HepG2 (cell line): ENCODE measurements around the gene ENTPD7. TPM values are rescaled to one million over a fixed set of nuclear protein-coding genes. Genes with fewer than 3 reads are reported as not detected.

Experiments
- ARID2 ChIP-seq: sonication (generic); formaldehyde crosslinking; IDR thresholded peaks from 2 replicates; pipeline ENCODE4 v1.8.1; 2022; ENCODE audit warnings: mild to moderate bottlenecking, missing genetic modification reagents, borderline replicate concordance
- ARNT2 ChIP-seq: sonication (generic); formaldehyde crosslinking; IDR thresholded peaks from 2 replicates; pipeline ENCODE4 v1.8.0; 2022; ENCODE audit warnings: mild to moderate bottlenecking, low read depth, missing genetic modification reagents, moderate library complexity
- BRD4 ChIP-seq: sonication (generic); formaldehyde crosslinking; IDR thresholded peaks from 2 replicates; pipeline ENCODE4 v1.4.0; 2020; ENCODE audit warnings: missing genetic modification reagents
- HHEX ChIP-seq: IDR thresholded peaks from 2 replicates; pipeline ENCODE4 v1.6.1; 2016; ENCODE audit warnings: control low read depth
- KLF11 ChIP-seq: IDR thresholded peaks from 2 replicates; pipeline ENCODE4 v1.6.1; 2016; ENCODE audit warnings: missing compliant biosample characterization
- KLF15 ChIP-seq: sonication (generic); formaldehyde crosslinking; IDR thresholded peaks from 2 replicates; pipeline ENCODE4 v1.8.1; 2023; ENCODE audit warnings: borderline replicate concordance, mild to moderate bottlenecking, inconsistent platforms, missing genetic modification reagents, mixed read lengths
- KLF9 ChIP-seq: IDR thresholded peaks from 2 replicates; pipeline ENCODE4 v1.6.1; 2016; ENCODE audit warnings: low read depth
- KMT2B ChIP-seq: IDR thresholded peaks from 2 replicates; pipeline ENCODE4 v1.6.1; 2016; ENCODE audit warnings: missing genetic modification reagents, missing compliant biosample characterization
- MAFF ChIP-seq: IDR thresholded peaks from 2 replicates; pipeline ENCODE4 v1.6.1; 2011; ENCODE audit warnings: low read depth, low read length, improper control_type of control experiment
- PRDM10 ChIP-seq: sonication (generic); formaldehyde crosslinking; IDR thresholded peaks from 2 replicates; pipeline ENCODE4 v1.4.0; 2020; ENCODE audit warnings: low read depth, missing genetic modification reagents
- RFX3 ChIP-seq: IDR thresholded peaks from 2 replicates; pipeline ENCODE4 v1.6.1; 2016; ENCODE audit warnings: missing biosample characterization, missing genetic modification reagents
- TARDBP ChIP-seq: sonication (generic); formaldehyde crosslinking; IDR thresholded peaks from 2 replicates; pipeline ENCODE4 v1.8.0; 2022; ENCODE audit warnings: mild to moderate bottlenecking, missing genetic modification reagents
- TBP ChIP-seq: sonication (generic); formaldehyde crosslinking; IDR thresholded peaks from 2 replicates; pipeline ENCODE4 v1.5.0; 2020; ENCODE audit warnings: missing genetic modification reagents
- TBX2 ChIP-seq: sonication (generic); formaldehyde crosslinking; IDR thresholded peaks from 2 replicates; pipeline ENCODE4 v1.5.0; 2020; ENCODE audit warnings: missing genetic modification reagents, mild to moderate bottlenecking, borderline replicate concordance
- TCF7 ChIP-seq: sonication (generic); IDR thresholded peaks from 2 replicates; pipeline ENCODE4 v1.6.1; 2016; ENCODE audit warnings: antibody characterized with exemption, low read depth
- ZEB1 ChIP-seq: IDR thresholded peaks from 2 replicates; pipeline ENCODE4 v1.6.1; 2012; ENCODE audit warnings: mild to moderate bottlenecking, low read depth, inconsistent platforms; ENCODE audit not compliant: insufficient replicate concordance
- ZKSCAN8 ChIP-seq: IDR thresholded peaks from 2 replicates; pipeline ENCODE4 v1.6.1; 2016; ENCODE audit warnings: borderline replicate concordance, missing genetic modification reagents, missing compliant biosample characterization
- ZNF30 ChIP-seq: sonication (generic); formaldehyde crosslinking; IDR thresholded peaks from 2 replicates; pipeline ENCODE4 v1.5.0; 2020; ENCODE audit warnings: mild to moderate bottlenecking, missing genetic modification reagents
- ZNF354B ChIP-seq: sonication (generic); formaldehyde crosslinking; IDR thresholded peaks from 2 replicates; pipeline ENCODE4 v1.8.0; 2022; ENCODE audit warnings: mild to moderate bottlenecking, missing genetic modification reagents
- ZNF547 ChIP-seq: sonication (generic); formaldehyde crosslinking; IDR thresholded peaks from 2 replicates; pipeline ENCODE4 v1.5.1; 2020; ENCODE audit warnings: mild to moderate bottlenecking, missing genetic modification reagents
- ZNF619 ChIP-seq: sonication (generic); formaldehyde crosslinking; IDR thresholded peaks from 2 replicates; pipeline ENCODE4 v1.4.0; 2020; ENCODE audit warnings: mild to moderate bottlenecking, missing genetic modification reagents
- ZNF639 ChIP-seq: conservative IDR thresholded peaks from 2 replicates; pipeline ENCODE4 v1.6.1; 2018; ENCODE audit warnings: missing genetic modification reagents
- ZNF75D ChIP-seq: sonication (generic); formaldehyde crosslinking; IDR thresholded peaks from 2 replicates; pipeline ENCODE4 v1.8.1; 2023; ENCODE audit warnings: missing genetic modification reagents, mild to moderate bottlenecking, borderline replicate concordance
- ZNF775 ChIP-seq: sonication (generic); formaldehyde crosslinking; IDR thresholded peaks from 2 replicates; pipeline ENCODE4 v1.4.0; 2020; ENCODE audit warnings: missing genetic modification reagents, mild to moderate bottlenecking, moderate library complexity, borderline replicate concordance
- ZSCAN9 ChIP-seq: IDR thresholded peaks from 2 replicates; pipeline ENCODE4 v1.6.1; 2016; ENCODE audit warnings: borderline replicate concordance
- polyA plus RNA-seq, 8 experiments: library from polyadenylated mRNA; depleted of rRNA in 3 of 8; stranded (reverse) in 7 of 8; unstranded in 1 of 8; fragments of >200 nt; fragmentation: Illumina TruSeq in 4 of 8; extraction: Trizol in 4 of 8; gene quantifications; 2 replicates each; pipeline versions ENCODE4 v1.2.1 to v1.2.3, GENCODE V29; 2011 to 2016; ENCODE audit warnings: low read depth in 4 of 8, missing spikeins in 1 of 8, mixed read lengths in 1 of 8; ENCODE audit not compliant: insufficient read depth in 1 of 8
- total RNA-seq, 5 experiments: library from RNA; depleted of rRNA; stranded (reverse); fragments of >200 nt; fragmentation: Illumina TruSeq; extraction: Trizol; gene quantifications; 2 replicates each; pipeline ENCODE4 v1.2.3, GENCODE V29; 2016; ENCODE audit warnings: low read depth in 1 of 5
- TF ChIP-seq, protein P1 (sequence below): sonication (generic); formaldehyde crosslinking; IDR thresholded peaks from 2 replicates; pipeline ENCODE4 v1.8.0; 2023; ENCODE audit warnings: mild to moderate bottlenecking, missing genetic modification reagents

Gene ENTPD7
- total and polyA plus RNA-seq, 2 of the 13 experiments (the other 11 are each of a cell fraction or from before 2014, with no cell fraction given), result 7.6 to 36.5 TPM

DNA sequence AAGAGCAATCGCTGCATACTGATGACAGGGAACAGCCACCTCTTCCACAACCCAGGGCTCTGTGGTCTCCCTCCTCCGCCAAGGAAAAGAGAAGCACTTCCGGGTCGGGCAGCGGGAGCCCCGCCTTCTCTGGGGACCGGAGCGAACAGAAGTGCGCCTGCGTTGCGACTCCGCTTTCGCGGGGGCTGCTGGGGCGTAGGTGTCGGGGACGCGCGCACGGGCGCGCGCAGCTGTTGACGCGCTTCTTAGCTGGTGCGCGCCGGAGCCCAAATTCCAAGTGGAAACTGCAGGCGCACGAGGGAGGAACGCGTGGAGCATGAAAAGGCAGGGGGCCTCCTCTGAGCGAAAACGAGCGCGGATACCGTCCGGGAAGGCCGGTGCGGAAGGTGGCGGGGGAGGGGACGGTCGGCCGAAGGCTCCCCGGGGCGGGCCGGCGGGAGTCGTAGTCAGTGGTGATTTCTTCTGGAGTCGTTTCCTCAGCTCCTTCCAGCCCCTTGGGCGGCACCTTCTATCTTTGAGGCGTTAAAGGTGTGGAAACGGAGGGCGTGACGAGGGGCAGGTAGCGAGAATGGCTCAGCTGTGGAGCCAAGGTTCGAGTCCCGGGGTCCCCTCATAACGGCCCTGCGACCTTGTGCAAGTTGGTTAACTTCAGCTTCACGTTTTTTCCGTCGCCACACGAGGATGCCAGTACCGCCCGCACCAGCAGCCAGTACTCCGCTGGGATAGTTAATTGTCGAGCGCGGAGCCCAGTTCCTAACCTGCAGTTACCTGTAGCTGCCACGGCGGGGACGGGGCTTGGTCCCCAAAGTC lies 72.9 kb downstream of the ENTPD7 start, which contains the start of the genes COX15 and CUTC (continued):
- TF ChIP-seq ARID2 (CRISPR knock-in tag) (0 out of 2 replicates have a peak, but pooled peaks have one; percentile 73), TARDBP (CRISPR knock-in tag) (peak; percentile 80), BRD4 (CRISPR knock-in tag) (no peak; the same call in 1 of the 2 replicates), PRDM10 (CRISPR knock-in tag) (peak; percentile 24; the same call in 1 of the 2 replicates), ZKSCAN8 (CRISPR knock-in tag) (no peak), ZNF639 (CRISPR knock-in tag) (peak; percentile 44; the same call in 1 of the 2 replicates), ZNF547 (CRISPR knock-in tag) (peak; percentile 58), KLF9 (CRISPR knock-in tag) (no peak), TBX2 (CRISPR knock-in tag) (peak; percentile 80), KMT2B (CRISPR knock-in tag) (peak; percentile 78; the same call in 1 of the 2 replicates), KLF11 (CRISPR knock-in tag) (no peak), HHEX (CRISPR knock-in tag) (no peak), ZNF775 (0 out of 2 replicates have a peak, but pooled peaks have one; percentile 30), KLF15 (peak; percentile 66; the same call in 1 of the 2 replicates), ZSCAN9 (CRISPR knock-in tag) (peak; percentile 17; the same call in 1 of the 2 replicates), ZEB1 (no peak), ZNF30 (no peak), RFX3 (CRISPR knock-in tag) (no peak), ZNF75D (no peak), TBP (CRISPR knock-in tag) (no peak), ZNF354B (CRISPR knock-in tag) (0 out of 2 replicates have a peak, but pooled peaks have one; percentile 63), TCF7 (no peak), MAFF (no peak), ARNT2 (peak; percentile 69; the same call in 1 of the 2 replicates), ZNF619 (CRISPR knock-in tag) (no peak)
- TF ChIP-seq, protein P1, sequence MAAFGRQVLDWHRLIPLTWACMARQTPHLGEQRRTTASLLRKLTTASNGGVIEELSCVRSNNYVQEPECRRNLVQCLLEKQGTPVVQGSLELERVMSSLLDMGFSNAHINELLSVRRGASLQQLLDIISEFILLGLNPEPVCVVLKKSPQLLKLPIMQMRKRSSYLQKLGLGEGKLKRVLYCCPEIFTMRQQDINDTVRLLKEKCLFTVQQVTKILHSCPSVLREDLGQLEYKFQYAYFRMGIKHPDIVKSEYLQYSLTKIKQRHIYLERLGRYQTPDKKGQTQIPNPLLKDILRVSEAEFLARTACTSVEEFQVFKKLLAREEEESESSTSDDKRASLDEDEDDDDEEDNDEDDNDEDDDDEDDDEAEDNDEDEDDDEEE, result peak; percentile 80
